Type B pancreatic cell (in vitro differentiated cells): ENCODE results near the gene SNX18. TPM values are rescaled to one million over a fixed set of nuclear protein-coding genes. Genes with fewer than 3 reads are reported as not detected.
A peak's percentile ranks its signal among the peaks of the same experiment; 100 is the strongest.

Experiments
- DNase-seq: peaks from one replicate; pipeline ENCODE4 v3.0.0; 2021; ENCODE audit warnings: mixed read lengths; ENCODE audit not compliant: unreplicated experiment; ENCODE audit errors: extremely low spot score
- H3K27ac Mint-ChIP-seq: 2 replicates; pipeline ENCODE4 v1.8.0; 2021; ENCODE audit warnings: mild to moderate bottlenecking, mixed read lengths
- H3K27me3 Mint-ChIP-seq: 2 replicates; pipeline ENCODE4 v1.8.0; 2021; ENCODE audit warnings: mixed read lengths
- H3K36me3 Mint-ChIP-seq: 2 replicates; pipeline ENCODE4 v1.8.0; 2021; ENCODE audit warnings: mixed read lengths
- H3K4me1 Mint-ChIP-seq: one replicate; pipeline ENCODE4 v1.8.0; 2021; ENCODE audit warnings: mixed read lengths; ENCODE audit not compliant: unreplicated experiment
- H3K4me3 Mint-ChIP-seq: 2 replicates; pipeline ENCODE4 v1.8.0; 2021; ENCODE audit warnings: mild to moderate bottlenecking, mixed read lengths
- H3K9me3 Mint-ChIP-seq: 2 replicates; pipeline ENCODE4 v1.8.0; 2021; ENCODE audit warnings: mixed read lengths
- CTCF ChIP-seq: fragments of 200-600 bp; sonication (generic); conservative IDR thresholded peaks from 2 replicates; pipeline ENCODE4 v1.5.0; 2021; ENCODE audit warnings: antibody characterized with exemption, mild to moderate bottlenecking
- total RNA-seq: library from RNA; stranded (reverse); gene quantifications from 2 replicates; pipeline ENCODE4 v1.2.1, GENCODE V29; 2021; ENCODE audit warnings: low replicate concordance

SNX18 gene
- total RNA-seq, 1 donor from 2014 or later, result 27.1 TPM

- H3K36me3 Mint-ChIP-seq, result peaks cover 15% of the 10 kb centered on the region
- peak overlapping the region; percentile 92 for H3K4me3 Mint-ChIP-seq
- TF ChIP-seq CTCF, result no peak
- H3K27me3 Mint-ChIP-seq, result no peaks in the 10 kb centered on the region
- no peak for DNase-seq
- H3K9me3 Mint-ChIP-seq, result no peaks in the 10 kb centered on the region
- peak overlapping the region; percentile 72 for H3K27ac Mint-ChIP-seq
- peaks cover 61% of the 10 kb centered on the region for H3K4me1 Mint-ChIP-seq
These were observed 1.9 kb downstream of the SNX18 start for GRCh38 chr5:54519509-54519876.

- no peak for DNase-seq
- H3K4me1 Mint-ChIP-seq, result peaks cover 55% of the 10 kb centered on the region
- H3K27ac Mint-ChIP-seq, result peak overlapping the region; percentile 72
- H3K9me3 Mint-ChIP-seq, result no peaks in the 10 kb centered on the region
- peaks cover 15% of the 10 kb centered on the region for H3K36me3 Mint-ChIP-seq
- H3K27me3 Mint-ChIP-seq, result no peaks in the 10 kb centered on the region
- no peak for TF ChIP-seq CTCF
- H3K4me3 Mint-ChIP-seq, result peak overlapping the region; percentile 92
These were observed 2.9 kb downstream of the SNX18 start for GRCh38 chr5:54520438-54520846.

DNA sequence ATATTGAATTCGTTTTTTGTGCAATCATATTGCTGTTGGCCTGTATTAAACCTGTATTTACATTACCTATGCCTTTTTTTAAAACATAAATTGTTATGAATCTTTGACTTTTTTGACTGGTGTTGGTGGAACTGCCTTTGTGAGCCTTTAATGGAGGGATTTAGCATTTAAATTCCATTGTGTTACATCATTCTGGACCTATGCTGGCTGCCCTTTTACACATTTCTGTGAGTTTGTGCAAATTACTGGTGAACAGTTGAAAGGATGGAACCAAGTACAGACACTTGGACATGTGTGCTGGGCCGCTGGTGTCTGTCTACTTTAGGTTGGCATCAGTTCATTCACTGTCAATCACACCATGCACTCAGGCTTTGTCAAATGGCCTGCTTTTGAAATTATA, 3.4 kb downstream of the SNX18 start:
- Mint-ChIP-seq H3K4me3 (peak overlapping the region; percentile 92), H3K27me3 (no peaks in the 10 kb centered on the region), H3K9me3 (no peaks in the 10 kb centered on the region), H3K36me3 (peaks cover 15% of the 10 kb centered on the region), H3K4me1 (peaks cover 55% of the 10 kb centered on the region), H3K27ac (peak overlapping the region; percentile 72)
- no peak for DNase-seq
- TF ChIP-seq CTCF, result no peak

DNA sequence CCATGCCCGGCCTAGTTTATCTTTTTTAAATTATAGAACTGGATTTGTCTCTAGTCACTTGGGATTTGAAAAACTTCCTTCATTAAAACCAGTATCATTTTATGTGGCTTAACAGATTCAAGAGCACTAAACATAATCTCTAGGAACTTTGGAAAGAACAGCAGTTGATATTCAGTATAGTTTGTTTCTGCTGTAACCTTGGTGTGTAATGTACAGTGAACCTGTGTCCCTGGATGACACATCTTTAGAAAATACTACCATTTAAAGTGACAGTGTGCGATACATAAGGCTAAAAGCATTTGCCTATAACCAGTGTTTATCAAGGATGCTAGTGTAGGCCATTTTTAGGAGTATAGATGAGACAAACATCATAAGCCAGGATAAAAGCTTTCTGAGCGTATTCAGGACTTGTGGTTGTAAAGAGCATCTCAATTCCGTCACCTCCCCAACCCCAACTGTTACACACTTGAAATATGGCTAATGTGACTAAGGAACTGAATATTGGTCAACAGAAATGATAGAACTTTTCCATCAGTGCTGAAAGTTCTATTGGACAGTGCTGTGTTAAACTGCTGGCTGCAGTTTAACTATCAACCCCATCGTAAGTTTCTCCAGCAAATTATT, 4.4 kb downstream of the SNX18 start:
- no peak for TF ChIP-seq CTCF
- Mint-ChIP-seq H3K4me3 (peak overlapping the region; percentile 74), H3K27ac (no peak overlapping the region), H3K9me3 (no peaks in the 10 kb centered on the region), H3K27me3 (no peaks in the 10 kb centered on the region), H3K36me3 (peaks cover 15% of the 10 kb centered on the region), H3K4me1 (peaks cover 47% of the 10 kb centered on the region)
- no peak for DNase-seq

- TF ChIP-seq CTCF, result no peak
- peak overlapping the region; percentile 56 for H3K4me3 Mint-ChIP-seq
- no peak for DNase-seq
- H3K9me3 Mint-ChIP-seq, result no peaks in the 10 kb centered on the region
- H3K27ac Mint-ChIP-seq, result no peak overlapping the region
- peaks cover 44% of the 10 kb centered on the region for H3K4me1 Mint-ChIP-seq
- H3K36me3 Mint-ChIP-seq, result peaks cover 15% of the 10 kb centered on the region
- H3K27me3 Mint-ChIP-seq, result no peaks in the 10 kb centered on the region
These were observed 6.0 kb downstream of the SNX18 start for GRCh38 chr5:54523534-54523933.

GRCh38 chr5:54524082-54524481, 6.5 kb downstream of the SNX18 start:
- no peak overlapping the region for H3K27ac Mint-ChIP-seq
- H3K27me3 Mint-ChIP-seq, result no peaks in the 10 kb centered on the region
- TF ChIP-seq CTCF, result no peak
- DNase-seq, result no peak
- no peak overlapping the region for H3K4me3 Mint-ChIP-seq
- H3K36me3 Mint-ChIP-seq, result peaks cover 15% of the 10 kb centered on the region
- H3K9me3 Mint-ChIP-seq, result no peaks in the 10 kb centered on the region
- peaks cover 44% of the 10 kb centered on the region for H3K4me1 Mint-ChIP-seq
